Suppressor macrophage (primary cell): Measurements from ENCODE around the gene STAG2.
"Not testable (repeated sequence)": the region's sequence is repeated elsewhere in the genome, so short reads cannot be mapped to it uniquely, and the experiment has no call there.

Experiments
- DNase-seq, 4 experiments: peaks; one replicate each; pipeline ENCODE4 v3.0.0-alpha.2; 2020 to 2022

STAG2 gene

DNA sequence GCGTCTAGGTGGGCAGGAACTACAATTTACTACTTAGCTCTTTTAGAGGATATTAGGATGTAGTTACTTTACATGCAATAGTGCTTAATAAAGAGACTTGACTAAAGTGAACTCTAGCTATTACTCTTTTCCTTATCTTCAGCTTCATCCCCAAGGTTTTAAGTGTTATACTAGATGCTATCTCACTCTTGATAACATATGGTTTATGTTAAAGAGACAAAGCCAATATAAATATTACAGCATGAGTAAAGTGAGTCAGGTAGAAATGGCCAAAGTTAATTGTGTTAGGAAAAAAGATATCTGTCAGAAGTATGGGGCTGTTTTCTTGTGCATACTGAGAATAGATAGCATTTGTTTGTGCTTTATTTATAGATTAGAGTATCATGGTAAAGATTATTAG, 80.5 kb downstream of the STAG2 start:
- no peak for DNase-seq

DNA sequence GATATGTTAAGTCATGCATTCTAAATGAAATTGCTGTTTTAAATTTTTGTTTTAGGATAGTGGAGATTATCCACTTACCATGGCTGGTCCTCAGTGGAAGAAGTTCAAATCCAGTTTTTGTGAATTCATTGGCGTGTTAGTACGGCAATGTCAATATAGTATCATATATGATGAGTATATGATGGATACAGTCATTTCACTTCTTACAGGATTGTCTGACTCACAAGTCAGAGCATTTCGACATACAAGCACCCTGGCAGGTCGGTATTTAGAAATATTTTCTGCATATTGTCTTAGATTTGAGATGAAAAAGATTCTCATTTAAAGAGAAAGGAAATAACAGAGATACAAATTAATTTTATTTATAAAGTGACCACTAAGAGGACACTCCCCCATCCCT, 83.6 kb downstream of the STAG2 start:
- DNase-seq = peak in 1 of 4 experiments; percentile 0

DNA sequence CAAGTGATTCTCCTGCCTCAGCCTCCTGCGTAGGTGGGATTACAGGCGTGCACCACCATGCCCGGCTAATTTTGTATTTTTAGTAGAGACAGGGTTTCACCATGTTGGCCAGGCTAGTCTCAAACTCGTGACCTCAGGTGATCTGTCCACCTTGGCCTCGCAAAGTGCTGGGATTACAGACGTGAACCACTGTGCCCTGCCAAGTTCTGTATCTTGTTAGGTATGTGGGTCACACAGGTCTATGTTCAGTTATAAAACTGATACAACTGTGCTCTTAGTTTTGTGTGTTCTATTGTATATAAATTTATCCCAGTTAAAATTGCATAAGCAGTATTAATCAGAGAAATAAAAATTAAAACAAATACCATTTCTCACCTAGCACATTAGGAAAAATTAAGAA, 122.9 kb downstream of the STAG2 start:
- not testable (repeated sequence) for DNase-seq

DNA sequence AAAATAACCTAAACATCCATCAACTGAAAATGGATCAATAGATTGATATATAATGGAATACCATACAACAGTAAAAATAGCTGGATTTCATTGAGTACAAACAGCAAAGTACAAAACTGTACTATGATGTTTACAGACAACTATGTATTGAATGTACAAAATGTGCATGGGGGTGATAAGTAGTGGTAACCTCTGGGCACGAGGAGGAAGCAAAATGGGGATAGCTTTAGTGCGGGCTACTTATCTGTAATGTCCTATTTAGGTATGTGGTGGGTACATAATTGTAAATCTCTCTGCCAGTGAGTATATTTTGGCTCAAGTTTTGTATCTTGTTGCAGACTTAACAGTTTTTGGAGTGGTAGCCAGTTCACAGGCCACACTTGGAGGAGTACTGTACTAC, 123.6 kb downstream of the STAG2 start:
- DNase-seq = no peak

DNA sequence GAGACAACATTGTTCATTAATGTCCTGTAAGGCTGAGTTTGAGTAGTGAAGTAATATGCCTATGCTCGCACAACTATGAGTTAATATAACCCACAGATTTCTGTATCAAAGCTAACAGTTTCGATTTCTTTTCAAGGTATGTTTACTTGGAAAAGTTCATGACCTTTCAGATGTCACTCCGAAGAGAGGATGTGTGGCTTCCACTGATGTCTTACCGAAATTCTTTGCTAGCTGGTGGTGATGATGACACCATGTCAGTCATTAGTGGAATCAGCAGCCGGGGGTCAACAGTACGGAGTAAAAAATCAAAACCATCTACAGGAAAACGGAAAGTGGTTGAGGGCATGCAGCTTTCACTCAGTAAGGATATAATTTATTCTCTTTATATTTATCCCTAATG, 124.9 kb downstream of the STAG2 start:
- DNase-seq = no peak

DNA sequence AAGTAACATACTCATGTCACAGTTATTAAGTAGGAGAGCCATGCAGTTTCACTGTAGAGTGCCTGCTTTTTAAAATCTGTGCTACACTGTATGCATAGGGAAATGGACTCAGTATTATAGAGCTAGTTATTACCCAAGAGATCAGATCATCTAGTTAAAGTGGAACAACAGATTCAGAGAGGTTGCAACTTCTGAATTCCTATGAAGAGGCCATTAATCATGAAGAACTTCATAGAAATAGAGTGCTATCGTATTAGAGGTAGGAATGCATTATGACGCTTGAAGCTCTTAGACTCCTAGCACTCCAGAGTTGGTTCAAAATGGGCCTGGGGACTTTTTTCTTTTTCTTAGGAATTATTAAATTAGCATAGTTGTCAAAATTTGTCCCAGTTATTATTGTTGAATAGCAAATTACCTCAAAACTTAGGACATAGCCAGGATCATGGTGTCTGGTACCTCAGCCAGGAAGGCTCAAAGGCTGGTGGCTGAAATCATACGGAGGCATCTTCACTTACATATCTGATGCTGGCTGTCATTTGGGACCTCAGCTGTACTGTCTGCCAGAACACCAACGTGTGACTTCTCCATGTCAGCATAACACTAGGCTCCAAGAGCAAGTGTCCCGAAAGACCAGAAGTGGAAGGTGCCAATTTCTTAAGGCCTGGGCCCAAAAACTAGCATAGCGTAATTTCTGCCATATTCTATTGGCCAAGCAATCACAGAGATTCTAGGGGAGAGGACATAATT, 125.7 kb downstream of the STAG2 start:
- no peak for DNase-seq

DNA sequence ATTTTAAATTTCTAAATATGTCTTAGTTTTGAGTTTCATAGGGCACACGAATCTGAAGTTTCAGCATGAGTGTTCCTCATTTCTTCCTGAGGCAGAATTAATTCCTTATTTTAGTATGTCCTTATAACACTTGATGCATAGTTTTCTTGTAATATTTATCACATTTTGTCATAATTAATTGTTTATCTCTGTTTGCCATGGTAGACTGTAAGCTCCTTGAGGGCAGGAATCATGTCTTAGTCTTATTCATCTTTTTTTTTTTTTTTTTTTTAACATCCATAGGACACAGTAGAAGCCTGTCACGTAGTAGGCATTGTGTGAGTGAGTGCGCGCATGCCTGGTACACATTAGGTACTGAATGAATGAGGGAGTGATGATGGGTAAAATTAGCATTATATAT, 131.7 kb downstream of the STAG2 start:
- DNase-seq = no peak

DNA sequence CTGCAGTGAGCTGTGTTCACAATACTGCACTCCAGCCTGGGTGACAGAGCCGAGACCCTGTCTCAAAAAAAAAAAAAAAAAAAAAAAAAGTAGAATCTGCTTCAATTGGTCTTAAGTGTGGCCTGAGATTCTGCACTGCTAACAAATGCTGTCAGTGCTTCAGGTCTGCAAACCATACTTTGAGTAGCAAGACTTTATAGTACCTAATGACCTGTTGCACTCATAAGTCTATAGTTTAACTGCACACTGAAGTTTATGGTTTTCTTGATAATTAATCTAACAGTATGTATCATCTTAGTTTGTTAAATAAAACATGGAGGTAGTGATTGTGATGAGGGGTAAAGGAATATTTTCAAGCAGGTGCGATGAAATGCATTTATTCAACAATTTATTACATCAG, 135.6 kb downstream of the STAG2 start:
- DNase-seq = no peak

DNA sequence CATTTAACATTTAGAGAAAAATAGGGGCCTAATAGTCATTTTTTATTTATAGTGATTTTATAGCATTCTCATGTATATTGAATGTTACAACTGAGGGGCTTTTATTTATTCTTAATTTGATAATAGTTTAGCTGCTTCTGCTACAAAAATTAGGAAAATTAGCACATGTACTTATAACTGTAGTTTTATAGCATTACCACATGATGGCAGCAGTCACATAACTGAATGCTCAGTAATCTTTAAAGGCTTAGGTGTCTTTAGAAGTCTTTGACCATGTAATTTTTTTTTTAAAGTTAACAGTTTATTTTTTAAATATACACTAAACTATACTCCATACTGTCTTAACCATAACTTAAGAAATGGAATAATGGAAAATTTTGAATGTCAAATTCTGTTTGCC, 136.6 kb downstream of the STAG2 start:
- peak in 3 of 4 experiments; percentile 1 to 53 (median 43) for DNase-seq

DNA sequence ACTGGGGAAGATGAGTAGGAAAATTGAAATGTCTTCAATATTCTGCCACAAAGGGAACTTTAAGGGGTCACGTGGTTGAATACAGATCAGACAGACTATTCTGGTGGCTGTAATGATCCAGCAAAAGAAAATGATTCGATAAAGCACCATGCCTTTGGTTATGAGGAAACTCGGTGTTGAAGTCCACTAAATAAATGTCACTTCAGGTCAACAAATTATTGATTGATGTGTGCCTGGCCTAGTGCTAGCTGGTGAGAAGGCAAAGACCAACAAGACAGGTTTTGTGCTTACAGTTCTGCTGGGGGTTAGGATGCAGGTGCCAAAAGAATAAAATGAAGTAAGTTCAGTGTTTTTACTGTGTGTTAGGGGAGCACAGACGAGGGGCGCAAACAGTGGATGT, 142.5 kb downstream of the STAG2 start:
- DNase-seq = no peak

DNA sequence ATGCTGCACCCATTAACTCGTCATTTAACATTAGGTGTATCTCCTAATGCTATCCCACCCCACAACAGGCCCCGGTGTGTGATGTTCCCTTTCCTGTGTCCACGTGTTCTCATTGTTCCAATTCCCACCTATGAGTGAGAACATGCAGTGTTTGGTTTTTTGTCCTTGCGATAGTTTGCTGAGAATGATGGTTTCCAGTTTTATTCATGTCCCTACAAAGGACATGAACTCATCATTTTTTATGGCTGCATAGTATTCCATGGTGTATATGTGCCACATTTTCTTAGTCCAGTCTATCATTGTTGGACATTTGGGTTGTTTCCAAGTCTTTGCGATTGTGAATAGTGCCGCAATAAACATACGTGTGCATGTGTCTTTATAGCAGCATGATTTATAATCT, 143.0 kb downstream of the STAG2 start:
- DNase-seq = not testable (repeated sequence)

DNA sequence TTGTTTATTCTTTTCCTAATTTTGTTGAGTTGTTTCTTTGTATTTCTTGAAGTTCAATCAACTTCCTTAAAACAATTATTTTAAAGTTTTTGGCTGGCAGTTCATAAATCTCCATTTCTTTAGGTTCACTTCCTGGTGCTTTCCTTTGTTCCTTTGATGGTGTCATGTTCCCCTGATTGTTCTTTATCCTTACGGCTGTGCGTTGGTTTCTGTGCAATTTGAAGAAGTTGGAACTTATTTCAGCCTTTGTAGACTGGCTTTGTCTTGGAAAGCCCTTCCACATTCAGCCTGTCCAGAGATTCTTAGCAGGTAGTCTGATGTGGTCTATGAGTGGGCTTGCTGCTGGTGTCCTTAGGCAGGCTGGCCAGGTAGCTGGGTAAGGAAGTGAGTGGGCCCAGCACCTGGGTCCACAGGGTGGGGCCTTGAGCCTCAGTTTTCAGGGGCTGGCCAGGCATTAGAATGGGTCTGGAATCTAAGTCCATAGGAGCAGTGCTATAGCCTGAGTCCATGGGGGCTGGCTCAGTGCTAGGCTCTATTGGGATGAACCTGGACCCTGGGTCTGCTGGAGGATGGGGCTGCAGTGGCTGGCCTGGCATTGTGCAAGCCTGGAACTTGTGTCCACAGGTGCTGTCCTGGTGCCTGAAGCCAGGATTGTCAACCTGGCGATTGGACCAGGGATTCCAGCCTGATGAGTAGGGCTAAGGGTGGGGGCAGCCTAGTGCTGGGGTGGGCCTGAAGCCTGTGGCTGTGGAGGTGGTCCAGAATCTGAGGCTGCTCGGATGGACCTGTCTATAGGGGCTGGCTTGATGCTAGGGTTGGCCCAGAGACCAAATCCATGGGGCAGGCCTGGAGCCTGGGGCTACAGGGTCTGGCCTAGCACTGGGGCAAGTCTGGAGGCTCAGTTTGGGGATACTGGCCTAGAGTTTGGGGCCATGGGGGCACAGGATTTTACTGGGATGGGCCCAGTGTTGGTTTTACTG, 152.4 kb downstream of the STAG2 start:
- peak in 2 of 4 experiments; percentile 2 to 17 for DNase-seq

DNA sequence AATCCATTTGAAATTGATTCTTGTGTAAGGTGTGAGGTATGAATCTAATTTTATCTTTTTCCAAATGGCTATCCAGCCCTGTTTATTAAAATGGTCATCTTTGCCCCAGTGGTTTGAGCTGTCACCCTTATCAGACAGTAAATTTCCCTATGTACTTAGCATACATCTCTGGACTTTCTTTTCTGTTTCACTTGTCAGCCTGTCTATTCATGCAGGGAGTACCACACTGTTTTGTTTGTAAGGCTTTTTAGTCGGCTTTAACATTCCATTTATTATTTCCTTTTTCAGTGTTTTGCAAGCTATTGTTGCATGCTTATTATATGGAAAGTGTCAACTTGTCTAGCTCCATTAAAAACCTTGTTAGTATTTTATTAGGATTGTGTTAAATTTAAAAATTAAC, 155.8 kb downstream of the STAG2 start:
- DNase-seq = no peak

DNA sequence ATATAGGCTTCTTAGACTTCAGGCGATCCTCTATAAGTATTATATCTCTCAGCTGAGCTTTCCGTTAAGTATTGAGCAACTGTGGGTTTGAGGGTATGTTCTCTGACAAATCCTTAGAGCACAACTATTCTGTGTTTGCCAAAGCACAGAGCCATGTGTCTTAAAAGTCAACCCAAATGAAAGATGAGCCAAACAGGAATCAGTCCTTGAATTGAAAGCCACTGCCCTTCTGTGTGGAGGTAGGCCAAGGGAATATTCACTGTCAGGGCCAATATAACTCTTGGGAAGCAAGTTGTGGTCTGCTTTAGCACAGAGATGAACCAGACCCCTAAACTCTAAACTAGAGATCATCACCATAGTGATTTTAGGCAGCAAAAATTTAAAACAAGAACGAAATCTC, 164.0 kb downstream of the STAG2 start:
- no peak for DNase-seq

DNA sequence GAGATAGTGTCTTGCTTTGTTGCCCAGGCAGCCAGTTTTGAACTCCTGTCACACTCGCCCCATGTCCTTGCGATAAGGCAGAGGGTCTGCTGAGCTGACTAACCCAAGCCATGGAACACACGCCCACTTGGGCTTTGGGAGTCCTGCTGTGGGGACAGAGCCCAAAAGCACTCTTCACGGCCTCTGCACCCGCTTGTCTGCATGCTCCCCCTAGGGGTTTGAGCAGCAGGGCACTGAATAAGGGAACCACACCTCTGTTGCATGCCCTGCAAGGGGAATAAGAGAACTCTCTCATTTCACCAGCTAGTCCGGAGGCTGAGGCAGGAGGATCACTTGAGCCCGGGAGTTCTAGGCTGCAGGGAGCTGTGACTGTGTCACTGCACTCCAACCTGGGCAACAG, 166.0 kb downstream of the STAG2 start:
- no peak for DNase-seq

DNA sequence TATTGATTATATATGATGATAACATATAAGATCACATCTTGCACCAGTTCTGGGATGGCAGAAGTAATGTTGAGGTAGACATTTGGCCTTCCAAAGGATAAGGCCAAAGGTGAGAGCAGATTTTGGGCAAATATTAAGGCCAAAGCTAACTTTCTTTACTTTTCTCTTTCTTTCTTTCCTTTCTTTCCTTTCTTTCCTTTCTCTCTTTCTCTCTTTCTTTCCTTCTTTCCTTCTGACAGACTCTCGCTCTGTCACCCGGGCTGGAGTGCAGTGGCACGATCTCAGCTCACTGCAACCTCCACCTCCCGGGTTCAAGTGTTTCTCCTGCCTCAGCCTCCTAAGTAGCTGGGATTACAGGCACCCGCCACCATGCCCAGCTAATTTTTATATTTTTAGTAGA, 170.9 kb downstream of the STAG2 start:
- DNase-seq = not testable (repeated sequence)

DNA sequence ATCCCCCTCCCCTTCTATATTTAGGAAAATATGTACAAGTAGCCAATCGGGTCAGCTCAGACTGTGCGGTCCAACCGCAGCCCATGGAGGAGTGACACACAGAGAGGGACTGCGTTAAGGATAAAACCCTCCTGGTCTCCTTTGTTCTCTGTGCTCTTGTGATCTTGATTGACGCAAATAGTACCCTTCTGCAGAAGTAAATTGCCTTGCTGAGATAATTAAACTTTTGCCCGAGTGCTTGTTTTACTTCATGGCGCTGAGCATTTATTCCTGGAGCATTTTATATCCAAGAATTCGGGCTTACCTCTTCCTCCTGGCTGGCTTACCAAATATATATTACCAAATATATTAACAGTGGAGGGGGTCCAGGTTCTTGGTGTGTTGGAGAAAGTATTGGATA, 184.2 kb downstream of the STAG2 start:
- DNase-seq = no peak

DNA sequence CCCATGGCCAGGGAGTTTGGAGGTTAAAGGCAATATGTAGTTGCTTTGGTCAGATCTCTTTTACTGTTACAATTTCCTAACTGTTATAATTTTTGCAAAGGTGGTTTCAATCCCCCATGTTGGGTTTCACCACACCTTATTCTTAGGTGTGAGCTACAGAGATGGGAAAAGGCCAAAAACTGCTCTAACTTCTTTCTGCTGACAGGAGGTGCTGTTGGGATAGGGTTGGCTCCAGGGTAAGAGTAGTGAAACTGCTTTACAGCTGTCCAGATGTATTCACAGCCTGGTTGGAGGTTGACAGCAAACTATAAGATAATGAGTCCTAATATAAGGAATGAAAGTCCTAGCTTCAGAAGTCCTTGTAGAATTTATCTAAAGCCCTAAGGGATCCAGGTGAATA, 189.7 kb downstream of the STAG2 start:
- DNase-seq = no peak
